Stimulated activated naive CD8-positive, alpha-beta T cell treated with anti-CD3 and anti-CD28 coated beads, Interleukin-15, amount 100 ng/mL, for 72 hours (primary cell): ENCODE measurements around the gene AKAP10.
"Not testable (repeated sequence)": the region's sequence is repeated elsewhere in the genome, so short reads cannot be mapped to it uniquely, and the experiment has no call there.

Experiments
- ATAC-seq: fragments of 150-1000 bp; cut with Tn5 transposase; 2 replicates; pipeline ENCODE4 v1.10.0; 2021; ENCODE audit warnings: mild to moderate bottlenecking, moderate library complexity
- DNase-seq, 2 donors: peaks; one replicate each; pipeline ENCODE4 v3.0.0; 2021 to 2022
- H3K27ac Mint-ChIP-seq, 2 donors: one replicate each; pipeline ENCODE4 v1.8.0; 2022; ENCODE audit warnings: mild to moderate bottlenecking in 2 of 2, mixed read lengths in 2 of 2, moderate library complexity in 2 of 2
- H3K27me3 Mint-ChIP-seq: one replicate; pipeline ENCODE4 v1.8.0; 2022; ENCODE audit warnings: mixed read lengths
- H3K4me1 Mint-ChIP-seq: one replicate; pipeline ENCODE4 v1.8.0; 2022; ENCODE audit warnings: mild to moderate bottlenecking, mixed read lengths
- H3K4me3 Mint-ChIP-seq, 2 donors: one replicate each; pipeline ENCODE4 v1.8.0; 2022; ENCODE audit warnings: mild to moderate bottlenecking in 2 of 2, mixed read lengths in 2 of 2, moderate library complexity in 1 of 2
- H3K9me3 Mint-ChIP-seq, 2 donors: one replicate each; pipeline ENCODE4 v1.8.0; 2022; ENCODE audit warnings: mixed read lengths in 2 of 2

AKAP10 gene

DNA sequence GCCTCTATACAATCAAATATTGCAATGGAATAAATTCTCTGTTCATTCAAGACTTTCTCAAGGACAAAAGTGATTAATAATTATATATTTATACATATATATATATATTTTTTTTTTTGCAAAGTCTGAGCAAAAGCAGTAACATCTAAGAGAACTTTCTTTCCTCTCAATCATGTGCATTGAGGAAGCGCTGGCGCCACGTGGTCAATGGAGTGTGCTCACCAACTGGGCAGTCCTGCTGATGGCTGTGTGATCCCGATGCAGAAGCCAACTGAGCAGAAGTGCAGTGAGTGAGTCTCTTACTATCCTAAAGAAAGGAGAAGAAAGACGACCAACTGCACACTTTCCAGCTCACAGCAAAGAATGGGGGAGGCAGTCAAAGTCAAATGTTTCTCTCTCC, 72.7 kb downstream of the AKAP10 start:
- Mint-ChIP-seq H3K4me3 (no peak overlapping the region), H3K27ac (peak overlapping the region in 1 of 2 donors; percentile 76), H3K4me1 (no peaks in the 10 kb centered on the region), H3K9me3 (no peaks in the 10 kb centered on the region), H3K27me3 (no peaks in the 10 kb centered on the region)
- DNase-seq (no peak), ATAC-seq (no peak)

DNA sequence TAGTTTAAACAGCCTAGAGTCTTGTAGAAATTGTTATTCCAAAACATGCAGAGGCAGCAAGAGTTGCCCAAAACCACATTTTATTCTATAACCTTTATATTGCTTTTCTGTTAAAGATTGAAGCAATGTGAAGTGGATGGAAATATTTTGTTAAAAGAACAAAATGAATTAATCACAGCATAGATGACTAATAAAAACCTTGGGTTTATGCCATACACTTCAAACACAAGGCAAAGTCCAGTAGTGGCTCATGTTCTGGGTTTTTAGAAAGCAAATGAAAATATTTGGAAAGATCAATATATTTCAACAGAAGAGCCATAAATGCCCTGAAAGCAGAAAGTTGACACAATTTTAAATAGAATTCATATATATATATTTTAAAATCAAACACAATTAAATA, 73.2 kb downstream of the AKAP10 start:
- DNase-seq (no peak), ATAC-seq (no peak)
- H3K9me3 Mint-ChIP-seq: no peaks in the 10 kb centered on the region
- no peak overlapping the region for H3K4me3 Mint-ChIP-seq
- no peaks in the 10 kb centered on the region for H3K27me3 Mint-ChIP-seq
- no peak overlapping the region for H3K27ac Mint-ChIP-seq
- H3K4me1 Mint-ChIP-seq: no peaks in the 10 kb centered on the region

- no peak for ATAC-seq
- H3K27me3 Mint-ChIP-seq: no peaks in the 10 kb centered on the region
- H3K27ac Mint-ChIP-seq: no peak overlapping the region
- H3K4me1 Mint-ChIP-seq: no peaks in the 10 kb centered on the region
- DNase-seq: no peak
- no peaks in the 10 kb centered on the region for H3K9me3 Mint-ChIP-seq
- no peak overlapping the region for H3K4me3 Mint-ChIP-seq
These were observed 76.8 kb downstream of the AKAP10 start for GRCh38 chr17:19900809-19901208.

- Mint-ChIP-seq H3K4me3 (no peak overlapping the region), H3K27me3 (no peaks in the 10 kb centered on the region), H3K27ac (no peak overlapping the region), H3K4me1 (no peaks in the 10 kb centered on the region), H3K9me3 (no peaks in the 10 kb centered on the region)
- DNase-seq: no peak
- peak; percentile 23 for ATAC-seq
These were observed 79.7 kb downstream of the AKAP10 start for GRCh38 chr17:19897903-19898302.

- Mint-ChIP-seq H3K27ac (peak overlapping the region; percentile 4 to 67), H3K4me3 (no peak overlapping the region), H3K9me3 (no peaks in the 10 kb centered on the region), H3K4me1 (no peaks in the 10 kb centered on the region), H3K27me3 (no peaks in the 10 kb centered on the region)
- ATAC-seq (no peak), DNase-seq (no peak)
These were observed 80.4 kb downstream of the AKAP10 start for GRCh38 chr17:19897090-19897837.

- Mint-ChIP-seq H3K4me3 (no peak overlapping the region), H3K9me3 (no peaks in the 10 kb centered on the region), H3K27ac (peak overlapping the region in 1 of 2 donors; percentile 4), H3K27me3 (no peaks in the 10 kb centered on the region), H3K4me1 (no peaks in the 10 kb centered on the region)
- DNase-seq (no peak), ATAC-seq (no peak)
These were observed 80.9 kb downstream of the AKAP10 start for GRCh38 chr17:19896679-19897078.

DNA sequence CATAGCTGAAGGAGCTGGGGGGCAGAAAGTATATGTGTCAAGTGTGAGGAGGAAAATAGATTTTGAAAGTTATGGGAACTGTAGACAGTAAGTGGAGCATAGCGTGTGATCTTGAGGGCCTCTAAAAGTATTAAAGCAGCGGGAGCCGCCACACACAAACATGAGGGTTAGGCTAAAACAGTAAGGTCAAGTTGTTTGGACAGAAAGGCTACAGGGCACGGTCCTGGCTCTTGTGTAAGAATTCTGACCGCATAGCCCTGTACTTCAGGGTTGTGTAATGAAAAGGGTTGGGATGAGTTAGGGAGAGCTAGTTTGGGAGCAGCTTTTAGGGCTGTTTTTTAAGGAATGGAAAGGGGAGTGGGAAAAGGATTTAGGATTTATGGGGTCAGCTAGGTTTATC, 87.1 kb downstream of the AKAP10 start:
- not testable (repeated sequence) for H3K9me3 Mint-ChIP-seq, DNase-seq, H3K27me3 Mint-ChIP-seq, H3K27ac Mint-ChIP-seq, H3K4me3 Mint-ChIP-seq, H3K4me1 Mint-ChIP-seq, ATAC-seq

DNA sequence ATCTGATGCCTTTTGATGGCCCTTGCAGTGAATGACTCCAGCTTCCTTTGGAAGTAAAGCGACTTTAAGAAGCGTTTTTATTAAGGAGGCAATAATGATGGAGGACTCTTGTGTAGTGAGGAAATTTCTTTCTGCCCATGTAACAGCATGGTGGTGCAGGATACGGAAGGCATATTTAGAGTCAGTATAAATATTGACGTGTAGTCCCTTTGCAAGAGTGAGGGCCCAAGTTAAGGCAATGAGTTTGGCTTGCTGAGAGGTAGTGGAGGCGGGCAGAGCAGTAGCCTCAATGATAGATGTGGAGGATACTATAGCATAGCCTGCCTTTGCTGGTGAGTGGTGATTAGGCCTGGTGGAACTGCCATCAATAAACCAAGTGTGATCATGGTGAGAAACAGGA, 87.6 kb downstream of the AKAP10 start:
- not testable (repeated sequence) for H3K27ac Mint-ChIP-seq, H3K4me3 Mint-ChIP-seq, DNase-seq, H3K9me3 Mint-ChIP-seq, H3K27me3 Mint-ChIP-seq, ATAC-seq, H3K4me1 Mint-ChIP-seq

GRCh38 chr17:19886116-19886515, 91.5 kb downstream of the AKAP10 start:
- Mint-ChIP-seq H3K27ac (peak overlapping the region in 1 of 2 donors; percentile 46), H3K27me3 (no peaks in the 10 kb centered on the region), H3K9me3 (no peaks in the 10 kb centered on the region), H3K4me3 (no peak overlapping the region), H3K4me1 (no peaks in the 10 kb centered on the region)
- ATAC-seq (no peak), DNase-seq (no peak)

DNA sequence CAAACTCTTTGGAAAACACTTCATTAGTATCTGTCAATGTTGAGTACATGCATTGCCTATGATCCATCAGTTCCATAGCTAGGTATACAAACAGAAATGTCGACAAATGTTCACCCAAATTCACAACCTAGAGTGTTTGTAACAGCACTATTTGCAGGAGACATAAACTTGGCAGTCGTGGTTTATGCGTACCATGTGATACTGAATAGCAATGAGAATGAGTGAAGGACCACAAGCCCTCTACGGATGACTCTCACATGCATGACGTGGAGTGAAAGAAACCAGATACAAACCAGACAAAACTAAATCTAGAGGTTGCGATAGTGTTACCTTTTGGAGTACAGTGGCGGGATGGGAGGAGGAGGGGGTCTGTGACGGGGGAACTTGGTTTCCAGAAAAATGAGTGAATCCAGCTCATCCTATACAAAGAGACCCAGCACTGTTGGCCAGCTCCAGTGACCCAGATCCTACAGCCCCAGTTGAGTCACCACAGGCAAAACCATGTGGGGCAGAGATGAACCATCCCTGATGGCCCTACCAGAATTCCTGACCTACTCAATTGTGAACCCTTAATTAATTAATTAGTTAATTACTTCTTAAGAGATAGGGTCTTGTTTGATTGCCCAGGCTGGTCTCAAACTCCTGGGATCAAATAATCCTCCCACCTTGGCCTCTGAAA, 94.0 kb downstream of the AKAP10 start:
- Mint-ChIP-seq H3K4me1 (peaks cover 3% of the 10 kb centered on the region), H3K27ac (no peak overlapping the region), H3K27me3 (no peaks in the 10 kb centered on the region), H3K9me3 (no peaks in the 10 kb centered on the region), H3K4me3 (no peak overlapping the region)
- DNase-seq (no peak), ATAC-seq (peak; percentile 78)

DNA sequence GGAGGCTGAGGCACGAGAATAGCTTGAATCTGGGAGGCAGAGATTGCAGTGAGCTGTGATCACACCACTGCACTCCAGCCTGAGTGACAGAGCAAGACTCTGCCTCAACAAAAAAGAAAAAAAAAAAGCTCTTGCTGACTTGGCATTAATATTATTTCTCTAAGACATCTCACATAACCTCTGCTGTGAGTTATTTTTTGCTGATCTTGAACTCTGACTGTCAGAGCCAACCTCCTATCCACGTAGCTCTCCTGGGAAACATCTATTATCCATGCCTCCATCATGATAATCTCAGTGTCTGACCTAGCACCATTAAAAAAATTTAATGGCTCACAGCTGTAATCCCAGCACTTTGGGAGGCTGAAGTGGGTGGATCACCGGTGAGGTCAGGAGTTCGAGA, 97.2 kb downstream of the AKAP10 start:
- H3K9me3 Mint-ChIP-seq: no peaks in the 10 kb centered on the region
- peak overlapping the region in 1 of 2 donors; percentile 74 for H3K27ac Mint-ChIP-seq
- no peak for ATAC-seq
- no peak overlapping the region for H3K4me3 Mint-ChIP-seq
- DNase-seq: no peak
- no peaks in the 10 kb centered on the region for H3K27me3 Mint-ChIP-seq
- H3K4me1 Mint-ChIP-seq: peaks cover 35% of the 10 kb centered on the region

- peaks cover 35% of the 10 kb centered on the region for H3K4me1 Mint-ChIP-seq
- ATAC-seq: no peak
- H3K27me3 Mint-ChIP-seq: no peaks in the 10 kb centered on the region
- H3K9me3 Mint-ChIP-seq: no peaks in the 10 kb centered on the region
- no peak overlapping the region for H3K27ac Mint-ChIP-seq
- no peak overlapping the region for H3K4me3 Mint-ChIP-seq
- DNase-seq: no peak
These were observed 100.2 kb downstream of the AKAP10 start for GRCh38 chr17:19877364-19877945.

GRCh38 chr17:19876529-19877161, 101.0 kb downstream of the AKAP10 start:
- Mint-ChIP-seq H3K9me3 (no peaks in the 10 kb centered on the region), H3K27ac (peak overlapping the region in 1 of 2 donors; percentile 85), H3K4me3 (peak overlapping the region; percentile 47 to 73), H3K4me1 (peaks cover 35% of the 10 kb centered on the region), H3K27me3 (no peaks in the 10 kb centered on the region)
- ATAC-seq (peak; percentile 95), DNase-seq (peak; percentile 23 to 56)

DNA sequence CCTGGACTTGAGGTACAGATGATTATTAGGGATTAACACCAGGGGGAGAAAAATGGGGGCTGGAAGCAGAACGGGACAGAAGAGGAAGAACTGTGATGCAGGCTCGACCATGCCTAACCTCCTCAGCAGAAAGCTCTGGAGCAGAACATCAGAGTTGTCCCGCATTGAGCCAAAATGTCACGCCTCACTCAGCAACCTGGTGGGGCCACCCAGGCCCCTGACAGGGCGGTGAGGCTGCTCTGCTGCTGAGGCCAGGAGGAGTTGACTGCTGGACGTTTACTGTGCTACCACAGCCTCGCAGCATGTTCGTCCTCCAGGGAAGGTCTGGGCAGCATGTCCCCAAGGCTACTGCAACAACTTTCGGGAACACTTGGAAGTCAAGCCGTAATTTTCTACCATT, 103.4 kb downstream of the AKAP10 start:
- H3K27ac Mint-ChIP-seq: no peak overlapping the region
- ATAC-seq: no peak
- DNase-seq: no peak
- H3K27me3 Mint-ChIP-seq: no peaks in the 10 kb centered on the region
- H3K9me3 Mint-ChIP-seq: no peaks in the 10 kb centered on the region
- H3K4me3 Mint-ChIP-seq: no peak overlapping the region
- peaks cover 44% of the 10 kb centered on the region for H3K4me1 Mint-ChIP-seq

GRCh38 chr17:19873346-19873745, 104.3 kb downstream of the AKAP10 start:
- Mint-ChIP-seq H3K27ac (no peak overlapping the region), H3K4me3 (no peak overlapping the region), H3K27me3 (no peaks in the 10 kb centered on the region), H3K4me1 (peaks cover 37% of the 10 kb centered on the region), H3K9me3 (no peaks in the 10 kb centered on the region)
- DNase-seq (no peak), ATAC-seq (no peak)

DNA sequence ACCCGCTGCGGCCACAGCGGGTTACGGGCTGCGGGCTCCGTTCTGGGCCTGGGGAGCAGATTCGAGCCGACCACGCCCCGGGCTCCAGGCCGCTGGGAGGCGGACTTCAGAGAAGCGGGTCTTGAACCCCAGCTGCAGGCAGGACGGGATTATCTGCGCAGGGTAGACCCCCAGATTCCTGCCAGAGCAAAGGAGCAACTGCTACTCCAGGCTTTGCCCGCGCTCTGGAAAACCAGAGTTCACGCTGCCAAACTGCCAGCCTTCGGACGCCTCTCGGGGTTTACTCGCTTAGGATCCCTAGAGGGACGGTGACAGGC, 109.6 kb downstream of the AKAP10 start:
- no peaks in the 10 kb centered on the region for H3K9me3 Mint-ChIP-seq
- DNase-seq (no peak), ATAC-seq (no peak)
- peak overlapping the region in 1 of 2 donors; percentile 53 for H3K4me3 Mint-ChIP-seq
- H3K27ac Mint-ChIP-seq: no peak overlapping the region
- no peaks in the 10 kb centered on the region for H3K27me3 Mint-ChIP-seq
- H3K4me1 Mint-ChIP-seq: peaks cover 20% of the 10 kb centered on the region
